ENCODE results near the gene PSMB3.

PSMB3 gene

GRCh38 chr17:38733982-38734973 lies 18.3 kb upstream of the PSMB3 start:
- no peak for DNase-seq (ENCODE audit: low spot score)

GRCh38 chr17:38735161-38735997 lies 17.2 kb upstream of the PSMB3 start:
- DNase-seq (ENCODE audit: low spot score) = no peak

GRCh38 chr17:38738007-38738662 lies 14.4 kb upstream of the PSMB3 start:
- no peak for DNase-seq (ENCODE audit: low spot score)

- DNase-seq (ENCODE audit: low spot score) = no peak
Observed at GRCh38 chr17:38738686-38739085, 13.9 kb upstream of the PSMB3 start.

- no peak for DNase-seq (ENCODE audit: low spot score)
Observed at GRCh38 chr17:38739305-38739704, 13.2 kb upstream of the PSMB3 start.

GRCh38 chr17:38740044-38740443 lies 12.5 kb upstream of the PSMB3 start:
- DNase-seq (ENCODE audit: low spot score) = no peak

GRCh38 chr17:38740806-38741205 lies 11.7 kb upstream of the PSMB3 start:
- DNase-seq (ENCODE audit: low spot score) = no peak

GRCh38 chr17:38741461-38741860 lies 11.1 kb upstream of the PSMB3 start:
- DNase-seq (ENCODE audit: low spot score) = no peak

GRCh38 chr17:38741921-38742410 lies 10.6 kb upstream of the PSMB3 start:
- no peak for DNase-seq (ENCODE audit: low spot score)

- no peak for DNase-seq (ENCODE audit: low spot score)
Observed at GRCh38 chr17:38742411-38743308, 9.9 kb upstream of the PSMB3 start.

- DNase-seq (ENCODE audit: low spot score) = no peak
Observed at GRCh38 chr17:38743556-38744171, 8.9 kb upstream of the PSMB3 start.

GRCh38 chr17:38745545-38745944 lies 7.0 kb upstream of the PSMB3 start:
- no peak for DNase-seq (ENCODE audit: low spot score)

- DNase-seq (ENCODE audit: low spot score) = no peak
Observed at GRCh38 chr17:38746004-38746848, 6.3 kb upstream of the PSMB3 start.

- DNase-seq (ENCODE audit: low spot score) = no peak
Observed at GRCh38 chr17:38746849-38747462, 5.6 kb upstream of the PSMB3 start.

- no peak for DNase-seq (ENCODE audit: low spot score)
Observed at GRCh38 chr17:38747463-38748148, 4.9 kb upstream of the PSMB3 start.

GRCh38 chr17:38748149-38748891 lies 4.2 kb upstream of the PSMB3 start, which contains the start of gene PCGF2:
Gene PCGF2 (minus strand): TSS chr17:38748336. CDS start chr17:38740402, 7,934 bp downstream.
- peak; percentile 84 for DNase-seq (ENCODE audit: low spot score)

- DNase-seq (ENCODE audit: low spot score) = no peak
Observed at GRCh38 chr17:38748892-38749222, 3.7 kb upstream of the PSMB3 start.
